SK-N-SH (cell line): Measurements from ENCODE around the gene DLG3.

ENCODE experiments used
- CTCF ChIP-seq: fragments of 200-600 bp; sonication (generic); IDR thresholded peaks from 2 replicates; pipeline ENCODE4 v1.6.1; 2017; ENCODE audit warnings: antibody characterized with exemption, mild to moderate bottlenecking, moderate library complexity
- EP300 ChIP-seq, 2 experiments: IDR thresholded peaks; 2 replicates each; pipeline versions ENCODE4 v1.4.0 to v1.6.1; 2012; ENCODE audit warnings: borderline replicate concordance in 1 of 2, low read depth in 1 of 2, low read length in 1 of 2
- JUND ChIP-seq: IDR thresholded peaks from 2 replicates; pipeline ENCODE4 v1.4.0; 2012
- MAX ChIP-seq: IDR thresholded peaks from 2 replicates; pipeline ENCODE4 v1.4.0; 2012; ENCODE audit warnings: low read depth
- REST ChIP-seq: IDR thresholded peaks from 2 replicates; pipeline ENCODE4 v1.6.1; 2012; ENCODE audit warnings: mild to moderate bottlenecking, low read depth, low read length, moderate library complexity
- SIN3A ChIP-seq: IDR thresholded peaks from 2 replicates; pipeline ENCODE4 v1.6.1; 2012; ENCODE audit warnings: low read depth, mild to moderate bottlenecking, low read length, moderate library complexity, borderline replicate concordance
- TAF1 ChIP-seq: IDR thresholded peaks from 2 replicates; pipeline ENCODE4 v1.6.1; 2012; ENCODE audit warnings: low read depth, mild to moderate bottlenecking, low read length, moderate library complexity, borderline replicate concordance
- YY1 ChIP-seq: IDR thresholded peaks from 2 replicates; pipeline ENCODE4 v1.4.0; 2012; ENCODE audit warnings: low read depth, mild to moderate bottlenecking
- TF ChIP-seq, protein P1 (sequence below): IDR thresholded peaks from 2 replicates; pipeline ENCODE4 v1.4.0; 2012; ENCODE audit warnings: low read depth, borderline replicate concordance

- TF ChIP-seq SIN3A (no peak), REST (no peak), EP300 (IDR thresholded peaks at IDR 0.05; ENCODE audit: borderline replicate concordance in 1 of 2, low read depth in 1 of 2, low read length in 1 of 2) (no peak), CTCF (no peak), TAF1 (no peak), MAX (no peak), YY1 (no peak), JUND (no peak)
- TF ChIP-seq, protein P1, sequence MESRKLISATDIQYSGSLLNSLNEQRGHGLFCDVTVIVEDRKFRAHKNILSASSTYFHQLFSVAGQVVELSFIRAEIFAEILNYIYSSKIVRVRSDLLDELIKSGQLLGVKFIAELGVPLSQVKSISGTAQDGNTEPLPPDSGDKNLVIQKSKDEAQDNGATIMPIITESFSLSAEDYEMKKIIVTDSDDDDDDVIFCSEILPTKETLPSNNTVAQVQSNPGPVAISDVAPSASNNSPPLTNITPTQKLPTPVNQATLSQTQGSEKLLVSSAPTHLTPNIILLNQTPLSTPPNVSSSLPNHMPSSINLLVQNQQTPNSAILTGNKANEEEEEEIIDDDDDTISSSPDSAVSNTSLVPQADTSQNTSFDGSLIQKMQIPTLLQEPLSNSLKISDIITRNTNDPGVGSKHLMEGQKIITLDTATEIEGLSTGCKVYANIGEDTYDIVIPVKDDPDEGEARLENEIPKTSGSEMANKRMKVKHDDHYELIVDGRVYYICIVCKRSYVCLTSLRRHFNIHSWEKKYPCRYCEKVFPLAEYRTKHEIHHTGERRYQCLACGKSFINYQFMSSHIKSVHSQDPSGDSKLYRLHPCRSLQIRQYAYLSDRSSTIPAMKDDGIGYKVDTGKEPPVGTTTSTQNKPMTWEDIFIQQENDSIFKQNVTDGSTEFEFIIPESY = no peak
These were observed 18.1 kb upstream of the DLG3 start for GRCh38 chrX:70426286-70427278.
